ENCODE measurements around the gene ST8SIA6. TPM values are rescaled to one million over a fixed set of nuclear protein-coding genes. Genes with fewer than 3 reads are reported as not detected.

Gene ST8SIA6
- total and polyA plus RNA-seq, 9 of the 15 experiments (the other 6 are each of a cell fraction or from before 2014, with no cell fraction given) = 0.69 to 6.7 (median 5.0) TPM

- TF ChIP-seq GMEB1 (CRISPR knock-in tag; IDR thresholded peaks at IDR 0.05) (no peak), U2AF1 (optimal IDR thresholded peaks at IDR 0.05; ENCODE audit: low read depth, low read length) (no peak), MCM7 (IDR thresholded peaks at IDR 0.05) (no peak), RUNX1 (IDR thresholded peaks at IDR 0.05; ENCODE audit: low read depth) (no peak), KDM1A (IDR thresholded peaks at IDR 0.05) (peak in 1 of 2 experiments; percentile 28; a peak in 1 of 4 replicates), FOSL1 (tag; conservative IDR thresholded peaks at IDR 0.05) (no peak), ILF3 (IDR thresholded peaks at IDR 0.05; ENCODE audit: borderline replicate concordance) (no peak), NR4A1 (CRISPR knock-in tag; IDR thresholded peaks at IDR 0.05) (no peak), NR4A1 (tag; IDR thresholded peaks at IDR 0.05) (no peak), SMAD1 (IDR thresholded peaks at IDR 0.05; ENCODE audit: low read depth, low read length, partially characterized antibody) (no peak), HMGXB4 (CRISPR knock-in tag; IDR thresholded peaks at IDR 0.05) (no peak)
These were observed 102.9 kb downstream of the ST8SIA6 start (continued) for GRCh38 chr10:17351506-17351905.

Data from K562 (cell line).